ENCODE results near the gene DCUN1D4.

The DCUN1D4 gene

DNA sequence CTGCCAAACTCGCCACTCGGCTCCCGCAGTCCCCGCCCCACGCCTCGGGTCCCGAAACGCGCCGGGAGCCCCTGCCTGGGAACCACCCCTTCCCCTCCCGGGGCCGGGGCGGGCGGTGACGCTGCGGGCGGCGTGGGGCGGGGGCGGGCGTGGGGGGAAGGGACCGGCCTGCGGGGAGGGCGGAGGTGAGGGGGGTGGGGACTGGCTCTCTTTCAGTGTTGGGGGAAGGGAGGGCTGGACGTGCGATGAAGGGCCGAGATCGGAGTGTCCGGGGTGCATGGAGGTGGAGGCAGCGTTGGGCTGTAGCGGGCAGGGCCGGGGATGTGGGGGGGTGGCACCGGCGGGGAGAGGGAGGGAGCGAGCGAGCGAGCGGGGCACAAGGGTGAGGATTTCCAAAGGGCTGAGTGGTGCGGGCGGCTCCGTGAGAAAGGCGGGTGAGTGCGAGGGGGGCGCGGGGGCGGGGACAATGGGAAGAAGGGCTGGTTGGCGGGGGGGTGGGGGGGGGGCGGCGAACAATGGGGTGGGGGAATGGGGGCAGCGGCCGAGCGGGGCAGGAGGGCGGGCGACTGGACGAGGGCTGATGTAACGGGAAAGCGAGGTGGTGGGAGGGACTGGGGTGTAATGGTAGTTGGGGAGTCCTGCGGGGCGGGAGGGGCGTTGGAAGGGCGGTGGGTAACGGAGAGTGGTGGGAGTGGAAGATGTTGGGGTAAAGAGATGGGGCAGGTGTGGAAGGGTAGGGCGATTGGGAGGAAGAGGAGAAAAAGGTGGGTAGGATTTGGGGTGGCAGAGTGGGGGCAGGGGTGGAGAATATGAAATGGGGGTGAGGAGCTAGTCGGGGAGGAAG is 578 bp downstream of the DCUN1D4 start:
- Histone ChIP-seq H3K4me3 (ENCODE audit: low read depth, low read length) (peak overlapping the region; percentile 51), H3K9me3 (ENCODE audit: severe bottlenecking) (no peaks in the 10 kb centered on the region), H3K27me3 (ENCODE audit: insufficient read depth, low read depth, severe bottlenecking) (no peaks in the 10 kb centered on the region), H3K36me3 (peaks cover 5% of the 10 kb centered on the region; the same call in 1 of the 2 replicates), H3K27ac (peak overlapping the region; percentile 87)
- peak; percentile 74 for DNase-seq
- TF ChIP-seq, protein P1, sequence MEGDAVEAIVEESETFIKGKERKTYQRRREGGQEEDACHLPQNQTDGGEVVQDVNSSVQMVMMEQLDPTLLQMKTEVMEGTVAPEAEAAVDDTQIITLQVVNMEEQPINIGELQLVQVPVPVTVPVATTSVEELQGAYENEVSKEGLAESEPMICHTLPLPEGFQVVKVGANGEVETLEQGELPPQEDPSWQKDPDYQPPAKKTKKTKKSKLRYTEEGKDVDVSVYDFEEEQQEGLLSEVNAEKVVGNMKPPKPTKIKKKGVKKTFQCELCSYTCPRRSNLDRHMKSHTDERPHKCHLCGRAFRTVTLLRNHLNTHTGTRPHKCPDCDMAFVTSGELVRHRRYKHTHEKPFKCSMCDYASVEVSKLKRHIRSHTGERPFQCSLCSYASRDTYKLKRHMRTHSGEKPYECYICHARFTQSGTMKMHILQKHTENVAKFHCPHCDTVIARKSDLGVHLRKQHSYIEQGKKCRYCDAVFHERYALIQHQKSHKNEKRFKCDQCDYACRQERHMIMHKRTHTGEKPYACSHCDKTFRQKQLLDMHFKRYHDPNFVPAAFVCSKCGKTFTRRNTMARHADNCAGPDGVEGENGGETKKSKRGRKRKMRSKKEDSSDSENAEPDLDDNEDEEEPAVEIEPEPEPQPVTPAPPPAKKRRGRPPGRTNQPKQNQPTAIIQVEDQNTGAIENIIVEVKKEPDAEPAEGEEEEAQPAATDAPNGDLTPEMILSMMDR (IDR thresholded peaks at IDR 0.05; ENCODE audit: low read depth, low read length), result no peak

DNA sequence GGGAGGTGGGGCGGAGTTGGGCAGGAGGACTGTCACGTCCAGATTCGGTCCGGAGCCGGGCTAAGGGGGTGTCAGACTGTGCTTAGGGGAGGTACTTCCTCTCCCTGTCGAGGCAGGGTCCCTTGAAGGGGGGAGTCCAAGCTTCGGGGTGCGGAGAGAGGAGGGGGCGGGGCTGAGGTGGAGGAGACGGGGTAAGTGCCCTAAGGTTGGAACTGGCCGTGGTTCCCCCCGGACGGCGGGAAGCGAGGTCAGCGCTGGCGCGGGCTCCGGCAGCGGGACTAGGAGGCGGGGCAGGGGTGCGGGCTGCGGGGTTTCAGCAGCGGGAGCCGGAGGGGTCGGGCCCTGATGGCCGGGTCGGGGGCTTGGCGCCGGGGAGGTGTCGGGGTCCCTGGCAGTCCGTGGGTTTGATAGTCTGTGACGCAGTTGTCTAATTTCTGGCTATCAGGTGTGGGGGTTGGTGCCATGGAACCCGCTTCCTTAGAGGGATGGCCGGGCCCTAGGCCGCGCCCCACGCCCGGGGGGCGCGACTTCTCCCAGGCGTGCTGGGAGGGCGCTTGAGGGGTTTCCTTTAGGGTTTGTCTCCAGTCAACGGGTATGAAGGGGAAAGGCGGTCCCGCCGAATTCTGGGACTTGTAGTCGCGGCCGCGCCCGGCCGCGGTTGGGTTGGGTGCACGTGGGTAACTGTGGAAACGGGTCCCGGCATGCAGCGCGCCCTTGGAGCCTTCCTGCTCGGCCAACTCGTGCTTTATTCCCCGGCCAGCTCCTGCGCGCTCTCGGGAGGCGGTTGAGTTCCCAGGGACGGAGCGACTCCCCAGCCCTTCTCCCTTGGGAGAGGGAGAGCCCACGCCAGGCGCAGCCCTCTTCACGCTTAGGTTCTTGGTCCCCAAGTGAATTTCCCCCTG is 1.5 kb downstream of the DCUN1D4 start:
- TF ChIP-seq, protein P1 (IDR thresholded peaks at IDR 0.05; ENCODE audit: low read depth, low read length), result no peak
- Histone ChIP-seq H3K4me3 (ENCODE audit: low read depth, low read length) (peak overlapping the region; percentile 51), H3K27ac (peak overlapping the region; percentile 57), H3K27me3 (ENCODE audit: insufficient read depth, low read depth, severe bottlenecking) (no peaks in the 10 kb centered on the region), H3K9me3 (ENCODE audit: severe bottlenecking) (no peaks in the 10 kb centered on the region), H3K36me3 (peaks cover 10% of the 10 kb centered on the region)
- DNase-seq, result peak; percentile 93

DNA sequence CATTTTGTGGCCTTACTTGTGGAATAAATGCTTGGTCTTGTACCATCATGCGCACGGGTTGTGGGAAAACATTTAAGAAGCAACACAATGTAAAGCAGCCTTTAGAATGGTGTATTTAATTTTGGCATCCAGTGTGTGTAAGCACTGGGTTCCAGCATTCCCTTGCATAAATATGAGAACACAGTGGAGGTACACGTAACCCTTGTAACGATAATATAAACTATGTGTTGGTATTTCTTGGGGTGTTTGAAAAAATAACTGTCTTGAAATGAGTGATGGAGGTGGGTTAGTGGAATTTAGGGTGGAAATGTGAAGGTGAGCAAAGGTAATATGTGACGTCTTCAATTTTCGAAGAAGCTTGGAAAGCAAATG is 2.1 kb downstream of the DCUN1D4 start:
- DNase-seq, result no peak
- peak overlapping the region; percentile 57 for H3K27ac ChIP-seq
- no peaks in the 10 kb centered on the region for H3K9me3 ChIP-seq (ENCODE audit: severe bottlenecking)
- peak overlapping the region; percentile 51 for H3K4me3 ChIP-seq (ENCODE audit: low read depth, low read length)
- H3K27me3 ChIP-seq (ENCODE audit: insufficient read depth, low read depth, severe bottlenecking), result no peaks in the 10 kb centered on the region
- peaks cover 10% of the 10 kb centered on the region for H3K36me3 ChIP-seq
- TF ChIP-seq, protein P1 (IDR thresholded peaks at IDR 0.05; ENCODE audit: low read depth, low read length), result no peak

DNA sequence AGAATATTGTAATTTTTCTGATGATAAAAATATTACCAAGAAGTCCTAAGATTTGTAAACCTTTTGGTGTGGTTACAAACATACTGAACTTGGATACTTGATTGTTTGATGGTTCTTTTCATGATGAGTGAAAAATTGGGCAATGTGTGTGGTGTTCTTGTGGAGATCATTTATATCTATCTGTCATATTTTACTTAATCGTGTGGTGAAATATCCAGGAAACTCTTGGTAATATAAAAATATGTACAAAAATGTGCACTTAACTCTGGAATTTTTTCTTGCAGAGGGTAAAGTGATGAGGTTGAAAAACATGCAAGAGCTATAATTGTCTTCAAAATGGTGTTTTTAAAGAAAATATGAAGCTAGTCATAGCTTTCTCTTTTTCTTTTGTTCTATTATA is 2.8 kb downstream of the DCUN1D4 start:
- H3K4me3 ChIP-seq (ENCODE audit: low read depth, low read length), result no peak overlapping the region
- DNase-seq, result no peak
- TF ChIP-seq, protein P1 (IDR thresholded peaks at IDR 0.05; ENCODE audit: low read depth, low read length), result no peak
- H3K9me3 ChIP-seq (ENCODE audit: severe bottlenecking), result no peaks in the 10 kb centered on the region
- H3K27ac ChIP-seq, result no peak overlapping the region
- H3K27me3 ChIP-seq (ENCODE audit: insufficient read depth, low read depth, severe bottlenecking), result no peaks in the 10 kb centered on the region
- peaks cover 10% of the 10 kb centered on the region for H3K36me3 ChIP-seq

DNA sequence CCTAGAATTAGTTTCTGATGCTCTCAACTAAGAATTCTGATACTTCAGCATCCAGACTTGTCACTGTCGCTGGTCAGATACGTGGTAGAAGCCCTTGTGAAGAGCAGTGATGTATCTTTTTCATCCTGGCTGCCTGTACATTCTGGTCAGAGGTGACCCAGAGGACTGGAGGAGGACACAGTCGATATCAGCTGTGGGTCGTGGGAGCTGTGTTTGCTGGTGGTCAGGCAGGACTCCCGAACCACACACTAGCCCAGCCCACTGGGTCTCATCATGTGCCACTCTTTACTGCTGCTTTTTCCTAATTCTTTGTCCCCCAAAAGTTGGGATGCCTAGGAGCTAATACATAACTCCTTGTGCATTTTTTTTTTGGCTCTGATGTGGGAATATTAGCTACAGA is 6.5 kb downstream of the DCUN1D4 start:
- no peaks in the 10 kb centered on the region for H3K9me3 ChIP-seq (ENCODE audit: severe bottlenecking)
- TF ChIP-seq, protein P1 (IDR thresholded peaks at IDR 0.05; ENCODE audit: low read depth, low read length), result no peak

More for the DNA sequence above, 6.5 kb downstream of the DCUN1D4 start:
- Histone ChIP-seq H3K27ac (no peak overlapping the region), H3K27me3 (ENCODE audit: insufficient read depth, low read depth, severe bottlenecking) (no peaks in the 10 kb centered on the region), H3K4me3 (ENCODE audit: low read depth, low read length) (no peak overlapping the region), H3K36me3 (peaks cover 10% of the 10 kb centered on the region)
- no peak for DNase-seq

All from WERI-Rb-1 (cell line).